Measurements from ENCODE around the gene ESCO1.

Gene ESCO1

GRCh38 chr18:21486905-21487437 is 113.5 kb downstream of the ESCO1 start:
- no peak for DNase-seq

DNA sequence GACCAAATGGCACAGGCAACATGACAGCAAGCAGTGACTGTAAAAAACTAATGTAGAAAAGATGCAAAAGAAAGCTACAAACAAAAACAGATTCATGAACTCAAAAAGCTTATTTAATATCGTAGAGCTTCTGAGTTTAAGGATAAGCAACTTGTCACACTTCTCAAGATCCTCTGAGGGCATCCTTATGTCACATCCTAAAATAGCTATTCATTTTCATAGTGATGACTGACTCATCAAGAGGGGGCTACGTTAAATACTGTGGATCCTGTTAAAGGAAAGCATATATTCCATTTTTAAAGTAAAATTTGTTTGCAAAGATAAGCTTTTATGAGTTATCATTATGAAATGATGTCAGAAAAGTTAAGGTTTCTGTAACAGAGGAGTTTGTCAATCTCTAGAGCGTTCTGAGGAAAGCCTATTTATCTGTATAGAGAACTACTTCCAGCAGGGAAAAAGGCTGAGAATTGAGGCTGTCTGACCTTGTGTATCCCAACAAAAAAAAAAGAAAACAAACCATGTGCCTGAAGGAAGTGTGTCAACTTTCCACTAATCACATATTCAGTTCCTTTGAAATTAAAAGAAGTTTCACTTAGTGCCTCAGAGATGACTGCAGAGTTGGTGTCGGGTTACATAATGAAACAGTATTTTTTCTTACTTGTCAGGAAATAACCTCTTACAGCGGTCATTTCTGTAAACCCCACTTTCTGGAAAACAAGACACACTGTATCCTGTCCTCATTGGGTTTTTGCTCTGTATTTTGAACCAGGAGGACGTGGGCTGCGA is 115.5 kb downstream of the ESCO1 start:
- DNase-seq: no peak

- DNase-seq: no peak
Measured at GRCh38 chr18:21483051-21483450, 117.5 kb downstream of the ESCO1 start.

- DNase-seq: no peak
Measured at GRCh38 chr18:21481739-21482138, 118.8 kb downstream of the ESCO1 start.

- DNase-seq: no peak
Measured at GRCh38 chr18:21479721-21480120, 120.8 kb downstream of the ESCO1 start.
